ENCODE measurements around the gene PLXNA2. TPM values are rescaled to one million over a fixed set of nuclear protein-coding genes. Genes with fewer than 3 reads are reported as not detected.
A peak's percentile ranks its signal among the peaks of the same experiment; 100 is the strongest.

Gene PLXNA2
- total RNA-seq, 2 experiments from 2014 or later: 0.15 to 0.26 TPM

- Mint-ChIP-seq H3K36me3 (no peaks in the 10 kb centered on the region), H3K27me3 (peaks cover 2% of the 10 kb centered on the region), H3K4me1 (no peaks in the 10 kb centered on the region), H3K27ac (no peak overlapping the region), H3K9me3 (ENCODE audit: low read depth) (no peaks in the 10 kb centered on the region), H3K4me3 (no peak overlapping the region)
- ATAC-seq (no peak), DNase-seq (no peak)
- CTCF ChIA-PET: interaction anchor here (1.0 to 3.3 kb wide), 3 partner anchors 11 to 121 kb away, joined by 3 to 17 read pairs (median 3); no protein-coding TSS in a partner anchor
These were observed 101.4 kb downstream of the PLXNA2 start for GRCh38 chr1:208142590-208143382.

GRCh38 chr1:208141610-208142192 lies 102.5 kb downstream of the PLXNA2 start:
- H3K27ac Mint-ChIP-seq: no peak overlapping the region
- no peaks in the 10 kb centered on the region for H3K9me3 Mint-ChIP-seq (ENCODE audit: low read depth)
- no peak overlapping the region for H3K4me3 Mint-ChIP-seq

GRCh38 chr1:208139434-208140045 lies 104.6 kb downstream of the PLXNA2 start:
- no peak for DNase-seq
- CTCF ChIA-PET: interaction anchor here (0.8 kb wide), 1 partner anchor 106 kb away, joined by 3 read pairs; no protein-coding TSS in a partner anchor
- no peaks in the 10 kb centered on the region for H3K9me3 Mint-ChIP-seq (ENCODE audit: low read depth)
- no peaks in the 10 kb centered on the region for H3K4me1 Mint-ChIP-seq
- H3K27me3 Mint-ChIP-seq: no peaks in the 10 kb centered on the region
- no peak for ATAC-seq
- H3K4me3 Mint-ChIP-seq: no peak overlapping the region
- no peak overlapping the region for H3K27ac Mint-ChIP-seq
- no peaks in the 10 kb centered on the region for H3K36me3 Mint-ChIP-seq

More at GRCh38 chr1:208141610-208142192, 102.5 kb downstream of the PLXNA2 start:
- no peaks in the 10 kb centered on the region for H3K4me1 Mint-ChIP-seq
- ATAC-seq (no peak), DNase-seq (no peak)
- CTCF ChIA-PET: interaction anchor here (1.0 to 3.3 kb wide), 2 partner anchors 10 to 48 kb away, joined by 3 to 17 read pairs; no protein-coding TSS in a partner anchor
- peaks cover 2% of the 10 kb centered on the region for H3K27me3 Mint-ChIP-seq
- no peaks in the 10 kb centered on the region for H3K36me3 Mint-ChIP-seq

GRCh38 chr1:208137193-208137592 lies 107.0 kb downstream of the PLXNA2 start:
- DNase-seq: no peak
- H3K4me1 Mint-ChIP-seq: no peaks in the 10 kb centered on the region
- no peak overlapping the region for H3K27ac Mint-ChIP-seq
- CTCF ChIA-PET: no interaction called here
- no peaks in the 10 kb centered on the region for H3K36me3 Mint-ChIP-seq
- H3K4me3 Mint-ChIP-seq: no peak overlapping the region
- no peaks in the 10 kb centered on the region for H3K9me3 Mint-ChIP-seq (ENCODE audit: low read depth)
- H3K27me3 Mint-ChIP-seq: no peaks in the 10 kb centered on the region
- no peak for ATAC-seq

- H3K36me3 Mint-ChIP-seq: no peaks in the 10 kb centered on the region
- no peak overlapping the region for H3K27ac Mint-ChIP-seq
- CTCF ChIA-PET: no interaction called here
- no peaks in the 10 kb centered on the region for H3K9me3 Mint-ChIP-seq (ENCODE audit: low read depth)
- no peak for ATAC-seq
- no peaks in the 10 kb centered on the region for H3K4me1 Mint-ChIP-seq
- no peak for DNase-seq
- H3K27me3 Mint-ChIP-seq: no peaks in the 10 kb centered on the region
- no peak overlapping the region for H3K4me3 Mint-ChIP-seq
These were observed 107.6 kb downstream of the PLXNA2 start for GRCh38 chr1:208136459-208137182.

- CTCF ChIA-PET: interaction anchor here (0.9 to 1.9 kb wide), 2 partner anchors 110 to 114 kb away, joined by 5 read pairs; no protein-coding TSS in a partner anchor
- Mint-ChIP-seq H3K27ac (no peak overlapping the region), H3K9me3 (ENCODE audit: low read depth) (no peaks in the 10 kb centered on the region), H3K36me3 (no peaks in the 10 kb centered on the region), H3K4me3 (no peak overlapping the region), H3K27me3 (peaks cover 7% of the 10 kb centered on the region), H3K4me1 (no peaks in the 10 kb centered on the region)
- ATAC-seq (no peak), DNase-seq (no peak)
These were observed 108.8 kb downstream of the PLXNA2 start for GRCh38 chr1:208135354-208135753.

- H3K36me3 Mint-ChIP-seq: no peaks in the 10 kb centered on the region
- no peak overlapping the region for H3K4me3 Mint-ChIP-seq
- CTCF ChIA-PET: interaction anchor here (0.9 to 1.9 kb wide), 2 partner anchors 111 to 113 kb away, joined by 5 read pairs; no protein-coding TSS in a partner anchor
- ATAC-seq (no peak), DNase-seq (no peak)
- H3K9me3 Mint-ChIP-seq (ENCODE audit: low read depth): no peaks in the 10 kb centered on the region
- H3K4me1 Mint-ChIP-seq: no peaks in the 10 kb centered on the region
- H3K27ac Mint-ChIP-seq: no peak overlapping the region
- H3K27me3 Mint-ChIP-seq: peaks cover 7% of the 10 kb centered on the region
These were observed 109.7 kb downstream of the PLXNA2 start for GRCh38 chr1:208134491-208134890.

- DNase-seq: no peak
- H3K27me3 Mint-ChIP-seq: peaks cover 9% of the 10 kb centered on the region
- no peaks in the 10 kb centered on the region for H3K4me1 Mint-ChIP-seq
- no peak overlapping the region for H3K4me3 Mint-ChIP-seq
- no peak overlapping the region for H3K27ac Mint-ChIP-seq
- H3K9me3 Mint-ChIP-seq (ENCODE audit: low read depth): no peaks in the 10 kb centered on the region
- CTCF ChIA-PET: interaction anchor here (1.6 to 4.3 kb wide), 3 partner anchors 9 to 112 kb away, joined by 4 to 32 read pairs (median 17); partner anchors contain the start of gene PLXNA2
- no peaks in the 10 kb centered on the region for H3K36me3 Mint-ChIP-seq
- ATAC-seq: no peak
These were observed 110.8 kb downstream of the PLXNA2 start for GRCh38 chr1:208133355-208133754.

- H3K4me3 Mint-ChIP-seq: no peak overlapping the region
- DNase-seq: peak; percentile 70
- H3K27ac Mint-ChIP-seq: no peak overlapping the region
- peak; percentile 83 for ATAC-seq
- H3K27me3 Mint-ChIP-seq: peaks cover 9% of the 10 kb centered on the region
- CTCF ChIA-PET: interaction anchor here (0.6 to 4.3 kb wide), 14 partner anchors 9 to 247 kb away, joined by 3 to 32 read pairs (median 5); partner anchors contain the start of gene PLXNA2
- H3K4me1 Mint-ChIP-seq: no peaks in the 10 kb centered on the region
- no peaks in the 10 kb centered on the region for H3K36me3 Mint-ChIP-seq
- no peaks in the 10 kb centered on the region for H3K9me3 Mint-ChIP-seq (ENCODE audit: low read depth)
These were observed 111.8 kb downstream of the PLXNA2 start for GRCh38 chr1:208132287-208132882.

- H3K4me3 Mint-ChIP-seq: no peak overlapping the region
- CTCF ChIA-PET: interaction anchor here (0.6 to 4.3 kb wide), 17 partner anchors 8 to 356 kb away, joined by 3 to 32 read pairs (median 4); partner anchors contain the start of gene PLXNA2
- peaks cover 9% of the 10 kb centered on the region for H3K27me3 Mint-ChIP-seq
- H3K4me1 Mint-ChIP-seq: no peaks in the 10 kb centered on the region
- H3K9me3 Mint-ChIP-seq (ENCODE audit: low read depth): no peaks in the 10 kb centered on the region
- H3K27ac Mint-ChIP-seq: no peak overlapping the region
- peak; percentile 27 for ATAC-seq
- DNase-seq: no peak
- H3K36me3 Mint-ChIP-seq: no peaks in the 10 kb centered on the region
These were observed 112.4 kb downstream of the PLXNA2 start for GRCh38 chr1:208131621-208132286.

- Mint-ChIP-seq H3K4me1 (peaks cover 4% of the 10 kb centered on the region), H3K36me3 (no peaks in the 10 kb centered on the region), H3K4me3 (no peak overlapping the region), H3K27me3 (peaks cover 9% of the 10 kb centered on the region), H3K27ac (no peak overlapping the region), H3K9me3 (ENCODE audit: low read depth) (no peaks in the 10 kb centered on the region)
- ATAC-seq: no peak
- no peak for DNase-seq
- CTCF ChIA-PET: interaction anchor here (0.9 to 4.3 kb wide), 2 partner anchors 116 to 135 kb away, joined by 3 to 32 read pairs; partner anchors contain the start of gene PLXNA2
These were observed 114.7 kb downstream of the PLXNA2 start for GRCh38 chr1:208129487-208129886.

GRCh38 chr1:208129060-208129459 lies 115.1 kb downstream of the PLXNA2 start:
- Mint-ChIP-seq H3K27me3 (peaks cover 9% of the 10 kb centered on the region), H3K27ac (no peak overlapping the region), H3K4me1 (peaks cover 4% of the 10 kb centered on the region), H3K9me3 (ENCODE audit: low read depth) (no peaks in the 10 kb centered on the region), H3K4me3 (no peak overlapping the region), H3K36me3 (no peaks in the 10 kb centered on the region)
- ATAC-seq (no peak), DNase-seq (no peak)
- CTCF ChIA-PET: interaction anchor here (4.3 kb wide), 1 partner anchor 116 kb away, joined by 32 read pairs; the partner anchor contains the start of gene PLXNA2
